Body of pancreas (tissue), 4 donors: ENCODE results near the gene GJB3. TPM values are rescaled to one million over a fixed set of nuclear protein-coding genes. Genes with fewer than 3 reads are reported as not detected.

Source experiments
- ATAC-seq: fragments of 150-250 bp; one replicate; pipeline ENCODE4 v1.9.1; 2016
- DNase-seq, 4 donors: peaks; one replicate each; pipeline ENCODE4 v3.0.0-alpha.2; 2019
- H3K27ac ChIP-seq, 4 donors: fragments of 200-600 bp; sonication (generic); 1 replicate in 3 of 4; 2 replicates in 1 of 4; pipeline versions ENCODE4 v1.5.1 to v1.6.1; 2016 to 2019; ENCODE audit warnings: mild to moderate bottlenecking in 1 of 4, mixed read lengths in 1 of 4, moderate library complexity in 1 of 4
- H3K27me3 ChIP-seq, 2 donors: fragments of 200-600 bp; sonication (generic); one replicate each; pipeline ENCODE4 v1.6.0; 2016; ENCODE audit warnings: mild to moderate bottlenecking in 1 of 2
- H3K36me3 ChIP-seq, 2 donors: fragments of 200-600 bp; sonication (generic); replicated peaks in 1 of 2; 2 replicates each; pipeline ENCODE4 v1.5.1; 2016; ENCODE audit warnings: low read depth in 2 of 2; ENCODE audit not compliant: insufficient read depth in 1 of 2
- H3K4me1 ChIP-seq: fragments of 200-600 bp; sonication (generic); one replicate; pipeline ENCODE4 v1.6.0; 2016
- H3K4me3 ChIP-seq, 2 donors: fragments of 200-600 bp; sonication (generic); 1 replicate in 1 of 2; 2 replicates in 1 of 2; pipeline ENCODE4 v1.5.1; 2016 to 2019
- H3K9me3 ChIP-seq, 3 donors: fragments of 200-600 bp; sonication (generic); 1 replicate in 2 of 3; 2 replicates in 1 of 3; pipeline ENCODE4 v1.5.1; 2016
- POLR2A ChIP-seq, 3 donors: fragments of 450-650 bp; IDR thresholded peaks; one replicate each; pipeline ENCODE4 v1.6.1; 2016; ENCODE audit warnings: antibody characterized with exemption in 3 of 3, mild to moderate bottlenecking in 2 of 3
- WGBS, 2 donors: methylation state at CpG; one replicate each; pipeline ENCODE4 v1.1.5; 2017; 5-methylcytosine and 5-hydroxymethylcytosine counted together
- intact Hi-C: fragments of 100-400 bp; cut with DNase I; formaldehyde crosslinking; loops from one replicate; pipeline ENCODE4 v1.15.1; 2023
- total RNA-seq, 2 donors: library from RNA; depleted of rRNA; stranded (reverse); fragments of >200 nt; gene quantifications; one replicate each; pipeline ENCODE4 v1.1.0, GENCODE V29; 2016
- TF ChIP-seq, protein P1 (sequence below), 7 experiments: fragments of 450-650 bp in 4 of 7; fragments of 200-600 bp in 3 of 7; sonication (generic) in 3 of 7; IDR thresholded peaks; one replicate each; pipeline ENCODE4 v1.5.1; 2016 to 2019; ENCODE audit warnings: antibody characterized with exemption in 7 of 7

GJB3 gene
- total RNA-seq, 2 donors from 2014 or later, result 0.52 TPM; not detected in 1

DNA sequence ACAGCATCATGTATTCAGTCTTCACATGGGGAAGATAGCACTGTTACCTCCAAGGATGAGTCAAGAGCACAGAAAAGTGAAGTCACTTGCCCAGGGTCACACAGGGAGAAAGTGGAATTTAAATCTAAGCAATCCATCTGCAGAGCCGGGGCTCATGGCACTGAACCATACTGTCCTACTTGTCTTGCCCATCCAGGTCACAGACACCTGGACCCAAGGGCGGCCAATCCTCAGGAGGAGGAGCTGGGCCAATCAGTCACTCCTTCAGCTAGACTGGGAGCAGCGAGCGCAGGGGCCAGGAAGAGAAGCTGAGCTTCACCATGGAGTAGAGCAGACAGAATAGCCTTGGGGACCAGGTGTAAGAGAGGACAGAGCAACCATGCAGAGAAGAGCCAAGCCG, 35.3 kb upstream of the GJB3 start:
- peaks cover 4% of the 10 kb centered on the region for H3K4me1 ChIP-seq
- no peaks in the 10 kb centered on the region for H3K36me3 ChIP-seq
- WGBS, 2 donors, result 54 to 58% methylated on average over 5 of the region's 5 CpGs
- DNase-seq (no peak), ATAC-seq (no peak)
- H3K4me3 ChIP-seq, result no peak overlapping the region
- no peaks in the 10 kb centered on the region for H3K9me3 ChIP-seq
- no peaks in the 10 kb centered on the region for H3K27me3 ChIP-seq
- no peak overlapping the region for H3K27ac ChIP-seq
- intact Hi-C loops, result no loop called here
- TF ChIP-seq, protein P1, sequence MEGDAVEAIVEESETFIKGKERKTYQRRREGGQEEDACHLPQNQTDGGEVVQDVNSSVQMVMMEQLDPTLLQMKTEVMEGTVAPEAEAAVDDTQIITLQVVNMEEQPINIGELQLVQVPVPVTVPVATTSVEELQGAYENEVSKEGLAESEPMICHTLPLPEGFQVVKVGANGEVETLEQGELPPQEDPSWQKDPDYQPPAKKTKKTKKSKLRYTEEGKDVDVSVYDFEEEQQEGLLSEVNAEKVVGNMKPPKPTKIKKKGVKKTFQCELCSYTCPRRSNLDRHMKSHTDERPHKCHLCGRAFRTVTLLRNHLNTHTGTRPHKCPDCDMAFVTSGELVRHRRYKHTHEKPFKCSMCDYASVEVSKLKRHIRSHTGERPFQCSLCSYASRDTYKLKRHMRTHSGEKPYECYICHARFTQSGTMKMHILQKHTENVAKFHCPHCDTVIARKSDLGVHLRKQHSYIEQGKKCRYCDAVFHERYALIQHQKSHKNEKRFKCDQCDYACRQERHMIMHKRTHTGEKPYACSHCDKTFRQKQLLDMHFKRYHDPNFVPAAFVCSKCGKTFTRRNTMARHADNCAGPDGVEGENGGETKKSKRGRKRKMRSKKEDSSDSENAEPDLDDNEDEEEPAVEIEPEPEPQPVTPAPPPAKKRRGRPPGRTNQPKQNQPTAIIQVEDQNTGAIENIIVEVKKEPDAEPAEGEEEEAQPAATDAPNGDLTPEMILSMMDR (IDR thresholded peaks at IDR 0.05), result no peak
- TF ChIP-seq POLR2A (IDR thresholded peaks at IDR 0.05), result no peak

DNA sequence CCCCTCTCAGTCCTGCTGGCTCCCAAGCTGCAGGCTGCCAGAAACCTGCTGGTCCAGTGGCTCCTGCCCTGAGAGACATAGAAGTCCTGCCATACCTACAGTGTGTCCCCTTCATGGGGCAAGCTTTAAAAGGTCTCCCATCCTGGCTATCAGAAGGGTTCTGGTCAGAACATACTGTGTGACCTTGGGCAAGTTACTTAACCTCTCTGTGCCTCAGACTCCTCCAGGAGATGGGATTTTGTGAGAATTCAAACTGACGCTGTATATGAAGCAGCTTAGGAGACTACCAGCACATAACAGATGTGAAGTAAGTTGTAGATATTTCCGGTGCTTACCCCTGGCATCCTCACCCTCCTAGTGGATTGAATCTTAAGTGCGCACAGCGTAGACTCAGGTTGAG, 34.9 kb upstream of the GJB3 start:
- Histone ChIP-seq H3K9me3 (no peaks in the 10 kb centered on the region), H3K27me3 (no peaks in the 10 kb centered on the region), H3K27ac (no peak overlapping the region), H3K4me1 (peaks cover 4% of the 10 kb centered on the region), H3K36me3 (no peaks in the 10 kb centered on the region), H3K4me3 (no peak overlapping the region)
- WGBS, 2 donors, result 83 to 92% methylated on average over 4 of the region's 4 CpGs
- no peak for TF ChIP-seq POLR2A (IDR thresholded peaks at IDR 0.05)
- TF ChIP-seq, protein P1 (IDR thresholded peaks at IDR 0.05), result no peak
- intact Hi-C loops, result no loop called here
- DNase-seq (no peak), ATAC-seq (no peak)

DNA sequence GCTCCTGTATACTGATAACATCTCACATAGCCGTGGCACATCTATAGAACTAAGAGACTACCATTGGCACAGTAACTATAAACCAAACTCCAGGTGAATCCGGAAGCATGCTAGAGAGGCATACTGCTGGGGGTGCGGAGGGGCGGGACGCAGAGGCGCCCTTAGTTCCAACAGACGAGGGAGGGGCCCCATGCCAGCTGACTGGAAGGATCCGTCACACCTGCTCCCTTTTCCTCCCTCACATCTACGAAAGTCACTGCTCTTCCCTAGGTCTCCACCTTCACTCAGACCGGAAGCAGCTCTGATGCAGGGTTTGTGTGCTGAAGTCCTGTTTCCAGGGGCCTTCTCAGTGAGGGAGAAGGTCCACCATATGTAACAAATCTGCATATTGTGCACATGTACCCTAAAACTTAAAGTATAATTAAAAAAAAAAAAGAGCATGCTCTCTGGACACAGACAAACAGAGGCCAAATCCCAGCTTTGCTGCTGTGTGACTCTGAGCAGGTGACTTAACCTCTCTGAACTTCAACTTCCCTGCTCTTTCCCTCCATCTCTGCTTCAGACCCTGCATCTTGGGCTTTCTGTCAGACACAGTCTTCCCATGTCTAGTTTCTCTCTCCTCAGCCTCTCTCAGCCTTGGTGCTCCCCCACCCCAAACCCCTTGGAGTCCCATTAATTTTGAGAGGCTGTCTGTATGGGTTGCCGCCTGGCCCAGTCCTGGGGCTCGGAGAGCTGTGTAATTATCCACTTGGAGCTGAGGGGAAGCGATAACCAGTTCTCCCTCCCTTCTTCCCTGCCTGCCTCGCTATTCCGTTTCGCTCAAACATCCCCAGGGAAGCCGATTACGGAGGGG, 34.0 kb upstream of the GJB3 start:
- Histone ChIP-seq H3K9me3 (no peaks in the 10 kb centered on the region), H3K27ac (no peak overlapping the region), H3K4me3 (no peak overlapping the region), H3K36me3 (no peaks in the 10 kb centered on the region), H3K4me1 (peaks cover 4% of the 10 kb centered on the region), H3K27me3 (no peaks in the 10 kb centered on the region)
- DNase-seq (no peak), ATAC-seq (no peak)
- intact Hi-C loops, result no loop called here
- TF ChIP-seq POLR2A (IDR thresholded peaks at IDR 0.05), result no peak
- TF ChIP-seq, protein P1 (IDR thresholded peaks at IDR 0.05), result no peak
- 57 to 64% methylated on average over 18 of the region's 18 CpGs for WGBS, 2 donors

DNA sequence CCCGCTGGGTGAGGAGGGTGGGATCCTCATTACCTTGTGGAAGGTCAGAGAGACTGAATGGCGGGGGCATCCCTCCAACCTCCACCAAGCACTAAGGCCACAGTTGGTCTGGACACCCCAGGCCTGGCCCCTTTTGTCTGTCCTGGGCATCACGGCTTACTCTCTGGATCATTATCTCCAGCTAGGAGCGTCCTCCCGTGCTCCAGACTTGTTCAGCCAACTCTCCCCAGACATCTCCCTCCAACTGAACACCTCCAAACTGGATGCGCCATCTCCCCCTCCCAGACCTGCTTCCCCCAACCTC, 33.4 kb upstream of the GJB3 start:
- no peak for DNase-seq
- no peak for TF ChIP-seq POLR2A (IDR thresholded peaks at IDR 0.05)
- TF ChIP-seq, protein P1 (IDR thresholded peaks at IDR 0.05), result no peak
- H3K4me3 ChIP-seq, result no peak overlapping the region
- no peak overlapping the region for H3K27ac ChIP-seq
- H3K9me3 ChIP-seq, result no peaks in the 10 kb centered on the region
- intact Hi-C loops, result no loop called here
- no peaks in the 10 kb centered on the region for H3K36me3 ChIP-seq
- no peak for ATAC-seq
- no peaks in the 10 kb centered on the region for H3K27me3 ChIP-seq
- 59 to 64% methylated on average over 6 of the region's 6 CpGs for WGBS, 2 donors
- no peaks in the 10 kb centered on the region for H3K4me1 ChIP-seq

DNA sequence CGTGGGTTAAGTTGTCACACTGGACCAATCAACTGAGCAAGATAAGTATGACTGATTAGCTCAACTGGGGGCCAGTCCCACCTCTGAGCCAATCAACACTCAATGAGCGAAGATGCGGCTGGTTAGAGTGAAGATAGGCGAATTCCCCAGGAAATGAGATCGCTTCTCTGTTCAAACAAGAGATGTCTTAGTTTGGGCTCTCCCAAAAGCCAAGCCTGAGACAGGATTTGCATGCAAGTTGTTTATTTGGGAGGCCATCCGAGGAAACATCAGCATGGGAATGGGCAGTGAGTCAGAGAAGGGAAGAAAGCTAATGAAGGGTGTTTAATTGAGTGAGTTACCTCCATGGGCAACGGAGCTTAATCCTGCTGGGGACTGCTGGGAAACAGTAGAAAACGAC, 31.0 kb upstream of the GJB3 start:
- TF ChIP-seq, protein P1 (IDR thresholded peaks at IDR 0.05), result no peak
- no peak for TF ChIP-seq POLR2A (IDR thresholded peaks at IDR 0.05)
- intact Hi-C loops, result no loop called here
- H3K27me3 ChIP-seq, result no peaks in the 10 kb centered on the region
- H3K9me3 ChIP-seq, result no peaks in the 10 kb centered on the region
- no peaks in the 10 kb centered on the region for H3K4me1 ChIP-seq
- H3K27ac ChIP-seq, result no peak overlapping the region
- WGBS, 2 donors, result 47 to 54% methylated on average over 8 of the region's 8 CpGs
- no peaks in the 10 kb centered on the region for H3K36me3 ChIP-seq
- DNase-seq (no peak), ATAC-seq (no peak)
- no peak overlapping the region for H3K4me3 ChIP-seq
